Activated CD4-positive, CD25-positive, alpha-beta regulatory T cell treated with anti-CD3 and anti-CD28 coated beads, Interleukin-2, amount 50 U/mL, for 16 hours (primary cell): ENCODE data around the gene MDM1.

ENCODE experiments used
- DNase-seq: peaks from one replicate; pipeline ENCODE4 v3.0.0-alpha.2; 2020; ENCODE audit warnings: low read depth, low spot score

Gene MDM1

GRCh38 chr12:68326716-68327115, 5.4 kb downstream of the MDM1 start:
- DNase-seq = no peak

GRCh38 chr12:68325966-68326365, 6.2 kb downstream of the MDM1 start:
- DNase-seq = no peak

GRCh38 chr12:68324531-68324930, 7.6 kb downstream of the MDM1 start:
- no peak for DNase-seq

- DNase-seq = no peak
Observed at GRCh38 chr12:68321140-68321539, 11.0 kb downstream of the MDM1 start.

- no peak for DNase-seq
Observed at GRCh38 chr12:68319988-68320623, 12.1 kb downstream of the MDM1 start.

GRCh38 chr12:68317047-68317667, 15.0 kb downstream of the MDM1 start:
- peak; percentile 21 for DNase-seq

GRCh38 chr12:68310370-68310769, 21.8 kb downstream of the MDM1 start:
- no peak for DNase-seq

- DNase-seq = no peak
Observed at GRCh38 chr12:68306564-68306963, 25.6 kb downstream of the MDM1 start.

GRCh38 chr12:68305278-68305677, 26.9 kb downstream of the MDM1 start:
- DNase-seq = no peak

- DNase-seq = no peak
Observed at GRCh38 chr12:68304626-68305025, 27.5 kb downstream of the MDM1 start.

- no peak for DNase-seq
Observed at GRCh38 chr12:68303850-68304249, 28.3 kb downstream of the MDM1 start.

- no peak for DNase-seq
Observed at GRCh38 chr12:68297929-68298328, 34.2 kb downstream of the MDM1 start.

- no peak for DNase-seq
Observed at GRCh38 chr12:68294251-68294650, 37.9 kb downstream of the MDM1 start.

GRCh38 chr12:68293347-68293746, 38.8 kb downstream of the MDM1 start:
- DNase-seq = no peak

GRCh38 chr12:68292151-68292943, 39.8 kb downstream of the MDM1 start:
- no peak for DNase-seq

- no peak for DNase-seq
Observed at GRCh38 chr12:68291396-68292036, 40.6 kb downstream of the MDM1 start.

- DNase-seq = peak; percentile 25
Observed at GRCh38 chr12:68290126-68290525, 42.0 kb downstream of the MDM1 start.

GRCh38 chr12:68287106-68287505, 45.1 kb downstream of the MDM1 start:
- no peak for DNase-seq

GRCh38 chr12:68286396-68286795, 45.8 kb downstream of the MDM1 start:
- no peak for DNase-seq

- no peak for DNase-seq
Observed at GRCh38 chr12:68285541-68285940, 46.6 kb downstream of the MDM1 start.

- no peak for DNase-seq
Observed at GRCh38 chr12:68281322-68282077, 50.7 kb downstream of the MDM1 start.

GRCh38 chr12:68280240-68280639, 51.9 kb downstream of the MDM1 start:
- no peak for DNase-seq
